HG03442 (cell line): ENCODE data around the gene ICA1.
"Not testable (repeated sequence)": the region's sequence is repeated elsewhere in the genome, so short reads cannot be mapped to it uniquely, and the experiment has no call there.

ENCODE experiments used
- ATAC-seq: cut with Tn5 transposase; IDR thresholded peaks from one replicate; pipeline ENCODE4 v1.9.1; 2021; ENCODE audit warnings: mild to moderate bottlenecking, moderate library complexity; ENCODE audit not compliant: unreplicated experiment

ICA1 gene

GRCh38 chr7:8109196-8110022 is 152.6 kb downstream of the ICA1 start:
- ATAC-seq, result no peak

- ATAC-seq, result no peak
Observed at GRCh38 chr7:8105449-8106095, 156.4 kb downstream of the ICA1 start.

- ATAC-seq, result no peak
Observed at GRCh38 chr7:8103282-8103681, 158.7 kb downstream of the ICA1 start.

GRCh38 chr7:8101292-8101691 is 160.7 kb downstream of the ICA1 start:
- ATAC-seq, result not testable (repeated sequence)

- ATAC-seq, result no peak
Observed at GRCh38 chr7:8094164-8095140, 167.5 kb downstream of the ICA1 start.

- ATAC-seq, result no peak
Observed at GRCh38 chr7:8092140-8092539, 169.8 kb downstream of the ICA1 start.

GRCh38 chr7:8089036-8089780 is 172.8 kb downstream of the ICA1 start:
- ATAC-seq, result no peak

GRCh38 chr7:8086239-8086638 is 175.7 kb downstream of the ICA1 start:
- no peak for ATAC-seq

GRCh38 chr7:8085420-8085819 is 176.5 kb downstream of the ICA1 start:
- ATAC-seq, result no peak

- ATAC-seq, result no peak
Observed at GRCh38 chr7:8084836-8085235, 177.1 kb downstream of the ICA1 start.

GRCh38 chr7:8082762-8083161 is 179.2 kb downstream of the ICA1 start:
- ATAC-seq, result no peak

- no peak for ATAC-seq
Observed at GRCh38 chr7:8078418-8078817, 183.5 kb downstream of the ICA1 start.

- ATAC-seq, result no peak
Observed at GRCh38 chr7:8070451-8071180, 191.4 kb downstream of the ICA1 start.

GRCh38 chr7:8068892-8069686 is 192.9 kb downstream of the ICA1 start:
- no peak for ATAC-seq

GRCh38 chr7:8065356-8065813 is 196.6 kb downstream of the ICA1 start:
- no peak for ATAC-seq

GRCh38 chr7:8064828-8065227 is 197.1 kb downstream of the ICA1 start:
- no peak for ATAC-seq

- no peak for ATAC-seq
Observed at GRCh38 chr7:8063706-8064297, 198.2 kb downstream of the ICA1 start.

- ATAC-seq, result not testable (repeated sequence)
Observed at GRCh38 chr7:8063300-8063699, 198.7 kb downstream of the ICA1 start.
